ENCODE data around the gene DCDC2B.

GRCh38 chr1:32159189-32159588, 49.7 kb upstream of the DCDC2B start:
- TF ChIP-seq CTCF (IDR thresholded peaks at IDR 0.05): no peak
- no peak for TF ChIP-seq POLR2A (IDR thresholded peaks at IDR 0.05)
- no peak for TF ChIP-seq POLR2AphosphoS5 (IDR thresholded peaks at IDR 0.05)
- no peak for TF ChIP-seq EP300 (IDR thresholded peaks at IDR 0.05; ENCODE audit: low read depth)
